ENCODE results near the gene ADAMTS13. TPM values are rescaled to one million over a fixed set of nuclear protein-coding genes. Genes with fewer than 3 reads are reported as not detected.

Gene ADAMTS13
- total and polyA plus RNA-seq, 4 donors, result 6.5 to 13.3 (median 10.4) TPM

GRCh38 chr9:133473743-133474142 is 51.6 kb downstream of the ADAMTS13 start (continued):
- TF ChIP-seq REST (IDR thresholded peaks at IDR 0.05) (no peak), GABPA (IDR thresholded peaks at IDR 0.05 in 1 of 2, conservative IDR thresholded peaks at IDR 0.05 in 1 of 2) (no peak), NR2F2 (IDR thresholded peaks at IDR 0.05) (no peak)

GRCh38 chr9:133474215-133474614 is 52.0 kb downstream of the ADAMTS13 start:
- Histone ChIP-seq H3K9me3 (ENCODE audit: control insufficient read depth in 4 of 4, low read length in 3 of 4) (no peaks in the 10 kb centered on the region), H3K27me3 (ENCODE audit: control insufficient read depth in 4 of 4, insufficient read depth in 4 of 4, low read length in 3 of 4) (no peaks in the 10 kb centered on the region), H3K27ac (ENCODE audit: low read depth in 1 of 2, low read length in 2 of 2) (no peak overlapping the region), H3K4me3 (ENCODE audit: low read depth in 1 of 3, low read length in 3 of 3) (no peak overlapping the region), H3K9ac (ENCODE audit: low read depth in 1 of 2, low read length in 2 of 2) (no peak overlapping the region), H3K36me3 (ENCODE audit: control insufficient read depth in 4 of 4, insufficient read depth in 3 of 4, low read depth in 1 of 4, low read length in 3 of 4) (no peaks in the 10 kb centered on the region), H3K4me1 (ENCODE audit: control insufficient read depth in 4 of 4, insufficient read depth in 4 of 4, low read length in 3 of 4) (peaks cover 0 to 28% (median 13%) of the 10 kb centered on the region in 4 donors)
- no peak for DNase-seq (ENCODE audit: low spot score)
- no peak for TF ChIP-seq FOXA1 (IDR thresholded peaks at IDR 0.05)
- TF ChIP-seq HNF4A (conservative IDR thresholded peaks at IDR 0.05), result no peak
- TF ChIP-seq HNF4G (IDR thresholded peaks at IDR 0.05), result no peak
- TF ChIP-seq FOXA2 (IDR thresholded peaks at IDR 0.05), result no peak
- TF ChIP-seq RAD21 (IDR thresholded peaks at IDR 0.05), result no peak
- TF ChIP-seq EGR1 (IDR thresholded peaks at IDR 0.05; ENCODE audit: low read depth in 2 of 2), result no peak
- TF ChIP-seq RXRA (IDR thresholded peaks at IDR 0.05), result no peak
- no peak for TF ChIP-seq ATF3 (IDR thresholded peaks at IDR 0.05)
- no peak for TF ChIP-seq MAX (IDR thresholded peaks at IDR 0.05)
- TF ChIP-seq YY1 (IDR thresholded peaks at IDR 0.05), result no peak
- no peak for TF ChIP-seq NR2F2 (IDR thresholded peaks at IDR 0.05)
- no peak for TF ChIP-seq GABPA (IDR thresholded peaks at IDR 0.05 in 1 of 2, conservative IDR thresholded peaks at IDR 0.05 in 1 of 2)
- TF ChIP-seq TAF1 (conservative IDR thresholded peaks at IDR 0.05), result no peak
- no peak for TF ChIP-seq SP1 (IDR thresholded peaks at IDR 0.05)
- no peak for TF ChIP-seq JUND (IDR thresholded peaks at IDR 0.05)
- 66% methylated on average over 5 of the region's 5 CpGs for WGBS

GRCh38 chr9:133474853-133475252 is 52.7 kb downstream of the ADAMTS13 start:
- peaks cover 0 to 29% (median 15%) of the 10 kb centered on the region in 4 donors for H3K4me1 ChIP-seq (ENCODE audit: control insufficient read depth in 4 of 4, insufficient read depth in 4 of 4, low read length in 3 of 4)
- DNase-seq (ENCODE audit: low spot score), result no peak
- no peak overlapping the region for H3K27ac ChIP-seq (ENCODE audit: low read depth in 1 of 2, low read length in 2 of 2)
- 90% methylated on average over 20 of the region's 20 CpGs for WGBS
- no peak overlapping the region for H3K9ac ChIP-seq (ENCODE audit: low read depth in 1 of 2, low read length in 2 of 2)
- no peaks in the 10 kb centered on the region for H3K9me3 ChIP-seq (ENCODE audit: control insufficient read depth in 4 of 4, low read length in 3 of 4)
- H3K4me3 ChIP-seq (ENCODE audit: low read depth in 1 of 3, low read length in 3 of 3), result no peak overlapping the region
- H3K36me3 ChIP-seq (ENCODE audit: control insufficient read depth in 4 of 4, insufficient read depth in 3 of 4, low read depth in 1 of 4, low read length in 3 of 4), result no peaks in the 10 kb centered on the region
- no peak for TF ChIP-seq YY1 (IDR thresholded peaks at IDR 0.05)
- TF ChIP-seq RXRA (IDR thresholded peaks at IDR 0.05), result no peak
- TF ChIP-seq GABPA (IDR thresholded peaks at IDR 0.05 in 1 of 2, conservative IDR thresholded peaks at IDR 0.05 in 1 of 2), result no peak
- no peaks in the 10 kb centered on the region for H3K27me3 ChIP-seq (ENCODE audit: control insufficient read depth in 4 of 4, insufficient read depth in 4 of 4, low read length in 3 of 4)

Measured in liver (tissue), 9 donors.